Measurements from ENCODE around the gene ZNF732.
A peak's percentile ranks its signal among the peaks of the same experiment; 100 is the strongest.

Gene ZNF732

GRCh38 chr4:336099-336892 is 31.0 kb upstream of the ZNF732 start:
- TF ChIP-seq, protein P1, sequence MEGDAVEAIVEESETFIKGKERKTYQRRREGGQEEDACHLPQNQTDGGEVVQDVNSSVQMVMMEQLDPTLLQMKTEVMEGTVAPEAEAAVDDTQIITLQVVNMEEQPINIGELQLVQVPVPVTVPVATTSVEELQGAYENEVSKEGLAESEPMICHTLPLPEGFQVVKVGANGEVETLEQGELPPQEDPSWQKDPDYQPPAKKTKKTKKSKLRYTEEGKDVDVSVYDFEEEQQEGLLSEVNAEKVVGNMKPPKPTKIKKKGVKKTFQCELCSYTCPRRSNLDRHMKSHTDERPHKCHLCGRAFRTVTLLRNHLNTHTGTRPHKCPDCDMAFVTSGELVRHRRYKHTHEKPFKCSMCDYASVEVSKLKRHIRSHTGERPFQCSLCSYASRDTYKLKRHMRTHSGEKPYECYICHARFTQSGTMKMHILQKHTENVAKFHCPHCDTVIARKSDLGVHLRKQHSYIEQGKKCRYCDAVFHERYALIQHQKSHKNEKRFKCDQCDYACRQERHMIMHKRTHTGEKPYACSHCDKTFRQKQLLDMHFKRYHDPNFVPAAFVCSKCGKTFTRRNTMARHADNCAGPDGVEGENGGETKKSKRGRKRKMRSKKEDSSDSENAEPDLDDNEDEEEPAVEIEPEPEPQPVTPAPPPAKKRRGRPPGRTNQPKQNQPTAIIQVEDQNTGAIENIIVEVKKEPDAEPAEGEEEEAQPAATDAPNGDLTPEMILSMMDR (conservative IDR thresholded peaks at IDR 0.05; ENCODE audit: low read depth, low read length): no peak
- peak; percentile 31 for DNase-seq (ENCODE audit: low read depth)
- peak overlapping the region; percentile 85 for H3K4me3 ChIP-seq (ENCODE audit: low read depth, low read length)

DNA sequence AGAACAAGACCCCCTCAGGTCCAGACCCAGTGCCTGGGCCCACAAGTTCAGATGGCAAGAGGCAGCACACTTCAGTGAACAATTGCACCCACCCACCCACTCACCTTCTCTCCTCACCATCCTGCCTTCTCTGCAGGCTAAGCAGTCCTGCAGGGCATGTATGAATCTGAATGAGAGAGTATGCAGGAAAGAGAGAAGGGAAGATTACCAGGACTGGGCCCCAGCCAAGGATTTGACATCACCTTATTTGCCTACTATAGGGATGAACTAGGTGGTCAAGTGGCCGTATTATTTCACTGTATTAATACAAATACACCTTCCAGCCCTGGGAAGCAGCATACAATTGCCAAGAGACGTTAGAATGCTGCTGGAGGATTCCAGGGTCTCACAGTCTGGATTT is 30.2 kb upstream of the ZNF732 start:
- no peak for DNase-seq (ENCODE audit: low read depth)
- TF ChIP-seq, protein P1 (conservative IDR thresholded peaks at IDR 0.05; ENCODE audit: low read depth, low read length): no peak
- no peak overlapping the region for H3K4me3 ChIP-seq (ENCODE audit: low read depth, low read length)

DNA sequence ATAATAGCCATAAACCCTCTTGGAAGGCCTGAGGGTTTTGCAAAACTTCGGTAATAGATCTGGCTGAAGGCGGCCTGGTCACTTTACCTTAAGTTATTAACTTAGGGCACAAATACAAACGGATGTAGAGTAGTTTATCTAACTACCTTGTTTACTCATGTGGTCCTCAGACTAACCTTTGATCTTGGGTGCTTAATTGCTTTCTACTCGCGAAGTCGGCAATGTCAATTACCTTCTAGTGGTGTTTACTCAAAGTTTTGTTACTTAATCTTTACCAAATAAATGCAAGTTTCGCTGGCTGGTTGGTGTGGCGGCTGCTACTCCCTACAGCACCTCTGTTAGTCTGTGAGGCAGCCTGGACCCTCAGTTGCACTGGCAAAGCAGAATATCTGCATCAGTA is 23.5 kb upstream of the ZNF732 start:
- TF ChIP-seq, protein P1 (conservative IDR thresholded peaks at IDR 0.05; ENCODE audit: low read depth, low read length): no peak
- no peak overlapping the region for H3K4me3 ChIP-seq (ENCODE audit: low read depth, low read length)

DNA sequence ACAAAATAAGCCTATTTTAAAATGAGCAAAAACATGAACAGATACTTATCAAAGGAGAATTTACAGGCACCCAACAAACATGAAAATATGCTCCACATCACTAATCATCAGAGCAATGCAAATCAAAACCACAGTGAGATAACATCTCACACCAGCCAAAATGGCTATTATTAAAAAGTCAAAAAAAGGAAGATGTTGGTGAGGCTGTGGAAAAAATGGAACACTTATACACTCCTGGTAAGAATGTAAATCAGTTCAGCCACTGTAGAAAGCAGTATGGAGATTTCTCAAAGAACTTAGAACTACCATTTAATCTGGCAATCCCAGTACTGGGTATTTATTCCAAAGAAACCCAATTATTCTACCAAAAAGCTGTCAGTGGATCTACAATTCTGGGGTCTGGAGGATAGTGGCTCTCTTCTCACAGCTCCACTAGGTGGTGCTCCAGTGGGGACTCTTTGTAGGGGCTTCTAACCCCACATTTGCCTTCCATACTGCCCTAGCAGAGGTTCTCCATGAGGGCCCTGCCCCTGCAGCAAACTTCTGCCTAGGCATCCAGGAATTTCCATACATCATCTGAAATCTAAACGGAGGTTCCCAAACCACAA is 9.1 kb upstream of the ZNF732 start:
- no peak overlapping the region for H3K4me3 ChIP-seq (ENCODE audit: low read depth, low read length)
- no peak for DNase-seq (ENCODE audit: low read depth)
- TF ChIP-seq, protein P1 (conservative IDR thresholded peaks at IDR 0.05; ENCODE audit: low read depth, low read length): no peak

More for the DNA sequence above, 23.5 kb upstream of the ZNF732 start:
- DNase-seq (ENCODE audit: low read depth): no peak

DNA sequence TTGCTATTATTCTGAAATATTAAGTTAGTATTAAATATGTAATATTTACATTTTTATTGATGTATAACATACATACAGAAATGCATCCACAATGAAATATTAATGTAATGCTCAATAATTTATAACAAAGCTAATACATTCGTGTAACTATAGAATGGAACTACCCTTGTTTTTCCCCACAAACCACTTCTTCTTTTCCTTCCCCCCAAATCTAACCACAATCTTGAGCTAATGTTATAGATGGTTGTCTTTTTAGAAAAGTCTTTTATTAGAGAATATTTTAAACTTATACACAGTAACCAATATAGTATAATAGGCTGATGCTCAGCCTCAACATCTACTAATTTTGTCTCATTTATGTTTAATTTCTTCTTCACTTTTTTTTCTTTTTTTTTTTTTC is 4.5 kb upstream of the ZNF732 start:
- no peak for DNase-seq (ENCODE audit: low read depth)
- H3K4me3 ChIP-seq (ENCODE audit: low read depth, low read length): no peak overlapping the region
- TF ChIP-seq, protein P1 (conservative IDR thresholded peaks at IDR 0.05; ENCODE audit: low read depth, low read length): no peak

- H3K4me3 ChIP-seq (ENCODE audit: low read depth, low read length): no peak overlapping the region
- TF ChIP-seq, protein P1 (conservative IDR thresholded peaks at IDR 0.05; ENCODE audit: low read depth, low read length): no peak
- no peak for DNase-seq (ENCODE audit: low read depth)
These were observed 1.3 kb upstream of the ZNF732 start for GRCh38 chr4:306551-306961.

DNA sequence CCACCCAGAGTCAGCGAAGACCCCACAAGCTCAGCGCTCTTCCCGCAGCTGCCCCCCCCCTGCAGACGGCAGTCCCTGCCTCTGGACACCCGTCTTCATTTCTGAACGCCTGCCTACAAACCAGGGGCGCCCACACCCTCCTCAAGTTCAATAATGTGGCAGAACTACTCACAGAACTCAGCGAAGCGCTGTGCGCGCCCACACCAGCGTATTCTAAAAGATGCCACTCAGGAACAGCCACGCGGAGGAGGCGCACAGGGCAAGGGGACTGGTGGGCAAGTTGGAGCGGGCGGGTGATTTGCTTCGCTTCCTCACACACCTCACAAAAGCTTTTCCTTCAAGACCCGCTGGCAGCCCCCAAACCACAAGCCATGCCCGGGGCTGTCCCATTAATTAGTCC is 758 bp downstream of the ZNF732 start:
- DNase-seq (ENCODE audit: low read depth): peak; percentile 2
- peak overlapping the region; percentile 74 for H3K4me3 ChIP-seq (ENCODE audit: low read depth, low read length)
